H9 (cell line): Measurements from ENCODE around the gene HS3ST2. TPM values are rescaled to one million over a fixed set of nuclear protein-coding genes. Genes with fewer than 3 reads are reported as not detected.

Experiments used
- DNase-seq: peaks from one replicate; pipeline ENCODE4 v3.0.0-alpha.2; 2017
- H2AFZ ChIP-seq: one replicate; pipeline ENCODE4 v1.6.1; 2013; ENCODE audit warnings: mild to moderate bottlenecking, low read length, control low read depth, moderate library complexity
- H2AK5ac ChIP-seq: 2 replicates; pipeline ENCODE4 v1.6.1; 2013; ENCODE audit warnings: low read length, control low read depth, mixed read lengths; ENCODE audit not compliant: insufficient read length
- H2BK120ac ChIP-seq: one replicate; pipeline ENCODE4 v1.6.1; 2013; ENCODE audit warnings: low read depth, mild to moderate bottlenecking, low read length, control low read depth, inconsistent platforms; ENCODE audit not compliant: poor library complexity, severe bottlenecking
- H2BK12ac ChIP-seq: 2 replicates; pipeline ENCODE4 v1.6.1; 2013; ENCODE audit warnings: low read length, control low read depth, mixed read lengths, low read depth; ENCODE audit not compliant: insufficient read length
- H2BK15ac ChIP-seq: 2 replicates; pipeline ENCODE4 v1.6.1; 2013; ENCODE audit warnings: low read depth, low read length, control low read depth
- H2BK20ac ChIP-seq: one replicate; pipeline ENCODE4 v1.6.1; 2013; ENCODE audit warnings: low read depth, mild to moderate bottlenecking, low read length, control low read depth, inconsistent platforms; ENCODE audit not compliant: poor library complexity, severe bottlenecking
- H2BK5ac ChIP-seq: 2 replicates; pipeline ENCODE4 v1.6.1; 2013; ENCODE audit warnings: low read length, control low read depth, mixed read lengths; ENCODE audit not compliant: insufficient read length
- H3K14ac ChIP-seq: 2 replicates; pipeline ENCODE4 v1.6.1; 2013; ENCODE audit warnings: low read length, control low read depth; ENCODE audit not compliant: insufficient read depth
- H3K18ac ChIP-seq: 2 replicates; pipeline ENCODE4 v1.6.1; 2013; ENCODE audit warnings: low read depth, mild to moderate bottlenecking, mixed read lengths, low read length, control low read depth; ENCODE audit not compliant: insufficient read length
- H3K23ac ChIP-seq: 2 replicates; pipeline ENCODE4 v1.6.1; 2013; ENCODE audit warnings: low read length, control low read depth, mixed read lengths, low read depth; ENCODE audit not compliant: insufficient read length
- H3K23me2 ChIP-seq: 2 replicates; pipeline ENCODE4 v1.6.1; 2013; ENCODE audit warnings: low read depth, mild to moderate bottlenecking, mixed read lengths, low read length, control low read depth; ENCODE audit not compliant: insufficient read length, poor library complexity, severe bottlenecking
- H3K27ac ChIP-seq: 2 replicates; pipeline ENCODE4 v1.5.1; 2013; ENCODE audit warnings: low read length, control low read depth, mixed read lengths, low read depth; ENCODE audit not compliant: insufficient read length
- H3K27me3 ChIP-seq: 2 replicates; pipeline ENCODE4 v1.6.1; 2013; ENCODE audit warnings: low read length, control low read depth, inconsistent platforms; ENCODE audit not compliant: insufficient read depth
- H3K4ac ChIP-seq: 2 replicates; pipeline ENCODE4 v1.6.1; 2013; ENCODE audit warnings: low read depth, mild to moderate bottlenecking, control low read depth, inconsistent platforms, low read length, moderate library complexity
- H3K4me1 ChIP-seq: 2 replicates; pipeline ENCODE4 v1.6.1; 2013; ENCODE audit warnings: low read length, control low read depth, inconsistent platforms; ENCODE audit not compliant: insufficient read depth
- H3K4me2 ChIP-seq: 2 replicates; pipeline ENCODE4 v1.6.1; 2013; ENCODE audit warnings: low read length, control low read depth, mixed read lengths; ENCODE audit not compliant: insufficient read length, insufficient read depth
- H3K56ac ChIP-seq: 2 replicates; pipeline ENCODE4 v1.6.1; 2013; ENCODE audit warnings: low read depth, mild to moderate bottlenecking, mixed read lengths, low read length, control low read depth; ENCODE audit not compliant: insufficient read length
- H3K79me1 ChIP-seq: 2 replicates; pipeline ENCODE4 v1.6.1; 2013; ENCODE audit warnings: low read depth, mild to moderate bottlenecking, moderate library complexity, low read length, control low read depth, inconsistent platforms; ENCODE audit not compliant: insufficient read depth, poor library complexity, severe bottlenecking
- H3K79me2 ChIP-seq: 2 replicates; pipeline ENCODE4 v1.6.1; 2013; ENCODE audit warnings: low read length, control low read depth, inconsistent platforms; ENCODE audit not compliant: insufficient read depth
- H3K9ac ChIP-seq: 2 replicates; pipeline ENCODE4 v1.6.1; 2013; ENCODE audit warnings: low read length, control low read depth, mixed read lengths; ENCODE audit not compliant: insufficient read length; ENCODE audit errors: extremely low read depth
- H3K9me3 ChIP-seq: one replicate; pipeline ENCODE4 v1.6.1; 2013; ENCODE audit warnings: low read depth, low read length, inconsistent platforms; ENCODE audit not compliant: control insufficient read depth
- H3T11ph ChIP-seq: one replicate; pipeline ENCODE4 v1.6.1; 2013; ENCODE audit warnings: mild to moderate bottlenecking, low read length, control low read depth, inconsistent platforms
- H4K20me1 ChIP-seq: one replicate; pipeline ENCODE4 v1.6.1; 2013; ENCODE audit not compliant: control insufficient read depth, insufficient read length, insufficient read depth
- H4K5ac ChIP-seq: 2 replicates; pipeline ENCODE4 v1.6.1; 2013; ENCODE audit warnings: low read depth, mild to moderate bottlenecking, mixed read lengths, low read length, control low read depth; ENCODE audit not compliant: insufficient read length
- H4K8ac ChIP-seq: replicated peaks from 2 replicates; pipeline ENCODE4 v1.6.1; 2013; ENCODE audit warnings: low read length, control low read depth, mixed read lengths, low read depth; ENCODE audit not compliant: insufficient read length
- H4K91ac ChIP-seq: 2 replicates; pipeline ENCODE4 v1.6.1; 2013; ENCODE audit warnings: low read depth, mild to moderate bottlenecking, moderate library complexity, mixed read lengths, low read length, control low read depth; ENCODE audit not compliant: insufficient read length
- H3K27ac Mint-ChIP-seq, 3 experiments: 2 replicates in 2 of 3; 3 replicates in 1 of 3; pipeline ENCODE4 v1.8.0; 2020 to 2021; ENCODE audit warnings: mixed read lengths in 3 of 3, mild to moderate bottlenecking in 1 of 3, moderate library complexity in 1 of 3
- H3K27me3 Mint-ChIP-seq: 2 replicates; pipeline ENCODE4 v1.8.0; 2021; ENCODE audit warnings: low read depth, mild to moderate bottlenecking, moderate library complexity, mixed read lengths
- H3K36me3 Mint-ChIP-seq, 3 experiments: 2 replicates in 2 of 3; 3 replicates in 1 of 3; pipeline ENCODE4 v1.8.0; 2020 to 2021; ENCODE audit warnings: low read depth in 3 of 3, mixed read lengths in 3 of 3; ENCODE audit not compliant: insufficient read depth in 1 of 3
- H3K4me1 Mint-ChIP-seq, 2 experiments: 2 replicates each; pipeline ENCODE4 v1.8.0; 2020; ENCODE audit warnings: mixed read lengths in 2 of 2
- H3K4me3 Mint-ChIP-seq, 2 experiments: 2 replicates in 1 of 2; 3 replicates in 1 of 2; pipeline ENCODE4 v1.8.0; 2020 to 2021; ENCODE audit warnings: mild to moderate bottlenecking in 2 of 2, mixed read lengths in 2 of 2, moderate library complexity in 1 of 2
- H3K9me3 Mint-ChIP-seq, 2 experiments: 2 replicates in 1 of 2; 3 replicates in 1 of 2; pipeline ENCODE4 v1.8.0; 2020; ENCODE audit warnings: mild to moderate bottlenecking in 2 of 2, mixed read lengths in 2 of 2, moderate library complexity in 1 of 2
- WGBS: extraction: QIAGEN DNeasy Blood & Tissue Kit; methylation state at CpG from one replicate; pipeline ENCODE4 v1.1.7; 2013; ENCODE audit warnings: missing lambda C conversion rate, low lambda C conversion rate, mixed read lengths; ENCODE audit not compliant: insufficient read length; ENCODE audit errors: extremely low coverage; 5-methylcytosine and 5-hydroxymethylcytosine counted together
- total RNA-seq: library from RNA; stranded (reverse); gene quantifications from 2 replicates; pipeline ENCODE4 v1.2.1, GENCODE V29; 2021
- TF ChIP-seq, protein P1 (sequence below): fragments of 200-600 bp; sonication (generic); conservative IDR thresholded peaks from 3 replicates; pipeline ENCODE4 v1.8.0; 2021; ENCODE audit warnings: antibody characterized with exemption, mild to moderate bottlenecking

HS3ST2 gene
- total RNA-seq, 1 experiment from 2014 or later, result 3.1 TPM

DNA sequence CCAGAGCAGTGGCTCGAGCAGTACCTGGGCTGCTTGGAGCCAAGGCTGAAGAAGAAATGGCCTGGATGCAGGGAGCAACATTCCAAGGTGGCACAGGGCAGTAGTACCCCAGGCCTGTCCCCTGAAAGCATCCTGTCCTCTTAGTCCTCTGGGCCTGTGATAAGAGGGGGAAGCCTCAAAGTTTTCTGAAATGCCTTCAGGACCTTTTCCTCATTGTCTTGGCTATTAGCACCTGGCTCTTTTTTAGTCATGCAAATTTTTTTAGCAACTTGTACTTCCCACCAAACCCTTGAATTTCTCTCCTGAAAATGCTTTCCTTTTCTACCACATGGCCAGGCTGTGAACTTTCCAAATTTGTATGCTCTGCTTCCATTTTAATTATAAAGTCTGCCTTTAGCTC lies 148.9 kb downstream of the HS3ST2 start:
- Histone ChIP-seq H2BK120ac (no peak overlapping the region), H3K56ac (no peak overlapping the region), H2AFZ (no peak overlapping the region), H2AK5ac (no peak overlapping the region), H3K4ac (no peak overlapping the region), H3T11ph (no peak overlapping the region), H2BK5ac (no peak overlapping the region), H3K23ac (no peak overlapping the region), H3K23me2 (no peaks in the 10 kb centered on the region), H2BK15ac (no peak overlapping the region), H3K27ac (no peak overlapping the region), H4K5ac (no peak overlapping the region), H3K79me1 (no peaks in the 10 kb centered on the region), H3K18ac (no peak overlapping the region), H3K14ac (no peak overlapping the region), H3K4me2 (no peak overlapping the region), H4K8ac (no peak overlapping the region), H3K79me2 (no peaks in the 10 kb centered on the region), H3K27me3 (no peaks in the 10 kb centered on the region), H2BK20ac (no peak overlapping the region), H4K91ac (no peak overlapping the region), H2BK12ac (no peak overlapping the region), H3K4me1 (peaks cover 2% of the 10 kb centered on the region; the same call in 1 of the 2 replicates), H4K20me1 (no peaks in the 10 kb centered on the region), H3K9me3 (peaks cover 8% of the 10 kb centered on the region), H3K9ac (no peak overlapping the region)
- TF ChIP-seq, protein P1, sequence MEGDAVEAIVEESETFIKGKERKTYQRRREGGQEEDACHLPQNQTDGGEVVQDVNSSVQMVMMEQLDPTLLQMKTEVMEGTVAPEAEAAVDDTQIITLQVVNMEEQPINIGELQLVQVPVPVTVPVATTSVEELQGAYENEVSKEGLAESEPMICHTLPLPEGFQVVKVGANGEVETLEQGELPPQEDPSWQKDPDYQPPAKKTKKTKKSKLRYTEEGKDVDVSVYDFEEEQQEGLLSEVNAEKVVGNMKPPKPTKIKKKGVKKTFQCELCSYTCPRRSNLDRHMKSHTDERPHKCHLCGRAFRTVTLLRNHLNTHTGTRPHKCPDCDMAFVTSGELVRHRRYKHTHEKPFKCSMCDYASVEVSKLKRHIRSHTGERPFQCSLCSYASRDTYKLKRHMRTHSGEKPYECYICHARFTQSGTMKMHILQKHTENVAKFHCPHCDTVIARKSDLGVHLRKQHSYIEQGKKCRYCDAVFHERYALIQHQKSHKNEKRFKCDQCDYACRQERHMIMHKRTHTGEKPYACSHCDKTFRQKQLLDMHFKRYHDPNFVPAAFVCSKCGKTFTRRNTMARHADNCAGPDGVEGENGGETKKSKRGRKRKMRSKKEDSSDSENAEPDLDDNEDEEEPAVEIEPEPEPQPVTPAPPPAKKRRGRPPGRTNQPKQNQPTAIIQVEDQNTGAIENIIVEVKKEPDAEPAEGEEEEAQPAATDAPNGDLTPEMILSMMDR, result no peak
- no peak for DNase-seq
- Mint-ChIP-seq H3K4me3 (no peak overlapping the region), H3K27ac (no peak overlapping the region; a peak in 1 of 7 replicates), H3K27me3 (peaks cover 16% of the 10 kb centered on the region), H3K4me1 (peaks cover 6 to 7% of the 10 kb centered on the region in 2 experiments), H3K36me3 (peaks cover 9 to 20% (median 12%) of the 10 kb centered on the region in 3 experiments), H3K9me3 (peaks cover 31 to 35% of the 10 kb centered on the region in 2 experiments)
- no CpG with 5 or more reads among the region's 1 CpG for WGBS
